ENCODE results near the gene CDH4.

The CDH4 gene

GRCh38 chr20:61649105-61649859, 397.2 kb downstream of the CDH4 start:
- no peaks in the 10 kb centered on the region for H3K9me3 Mint-ChIP-seq
- H3K36me3 Mint-ChIP-seq: no peaks in the 10 kb centered on the region
- no peak overlapping the region for H3K27ac Mint-ChIP-seq
- no peaks in the 10 kb centered on the region for H3K27me3 Mint-ChIP-seq
- no peak overlapping the region for H3K4me3 Mint-ChIP-seq
- no peaks in the 10 kb centered on the region for H3K4me1 Mint-ChIP-seq

GRCh38 chr20:61649860-61650162, 397.8 kb downstream of the CDH4 start:
- no peaks in the 10 kb centered on the region for H3K9me3 Mint-ChIP-seq
- H3K27me3 Mint-ChIP-seq: no peaks in the 10 kb centered on the region
- no peak overlapping the region for H3K27ac Mint-ChIP-seq
- no peaks in the 10 kb centered on the region for H3K36me3 Mint-ChIP-seq
- no peak overlapping the region for H3K4me3 Mint-ChIP-seq
- H3K4me1 Mint-ChIP-seq: no peaks in the 10 kb centered on the region

DNA sequence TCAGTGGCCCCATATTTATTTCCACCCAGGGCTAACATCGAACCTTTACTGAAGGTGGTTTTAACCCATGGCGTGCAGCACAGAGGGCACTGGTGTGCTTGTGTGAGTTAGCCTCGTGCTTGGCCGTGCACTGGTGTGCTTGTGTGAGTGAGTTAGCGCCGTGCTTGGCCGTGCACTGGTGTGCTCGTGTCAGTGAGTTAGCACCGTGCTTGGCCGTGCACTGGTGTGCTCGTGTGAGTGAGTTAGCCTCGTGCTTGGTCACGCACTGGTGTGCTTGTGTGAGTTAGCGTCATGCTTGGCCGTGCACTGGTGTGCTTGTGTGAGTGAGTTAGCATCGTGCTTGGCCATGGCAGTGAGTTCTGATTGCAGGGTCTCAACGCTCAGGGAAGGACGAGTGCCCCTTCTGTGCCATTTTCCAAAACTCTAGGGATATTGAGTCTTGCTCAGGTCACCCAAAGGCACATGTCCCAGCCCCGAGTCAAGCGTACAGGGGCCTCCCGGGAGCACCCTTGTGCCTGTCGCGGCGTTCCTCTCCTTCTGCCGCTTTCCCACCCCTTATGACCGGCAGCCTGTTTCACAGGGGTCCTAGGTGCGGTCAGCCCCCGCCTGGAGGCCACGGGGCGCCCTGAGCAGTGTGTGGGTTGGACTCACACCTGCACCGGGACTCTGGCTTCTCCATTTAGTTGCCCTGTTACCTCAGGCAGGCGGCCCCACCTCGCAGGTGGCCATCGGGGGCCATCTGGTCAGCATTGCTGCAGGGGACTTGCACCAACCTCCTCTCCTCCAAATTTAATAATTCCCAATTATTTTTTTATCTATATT, 399.1 kb downstream of the CDH4 start:
- no peaks in the 10 kb centered on the region for H3K4me1 Mint-ChIP-seq
- no peak overlapping the region for H3K4me3 Mint-ChIP-seq
- no peaks in the 10 kb centered on the region for H3K36me3 Mint-ChIP-seq
- no peak overlapping the region for H3K27ac Mint-ChIP-seq
- no peaks in the 10 kb centered on the region for H3K9me3 Mint-ChIP-seq
- H3K27me3 Mint-ChIP-seq: no peaks in the 10 kb centered on the region

- Mint-ChIP-seq H3K4me3 (no peak overlapping the region), H3K36me3 (no peaks in the 10 kb centered on the region), H3K9me3 (no peaks in the 10 kb centered on the region), H3K27me3 (no peaks in the 10 kb centered on the region), H3K4me1 (no peaks in the 10 kb centered on the region), H3K27ac (no peak overlapping the region)
These were observed 400.1 kb downstream of the CDH4 start for GRCh38 chr20:61652146-61652545.

DNA sequence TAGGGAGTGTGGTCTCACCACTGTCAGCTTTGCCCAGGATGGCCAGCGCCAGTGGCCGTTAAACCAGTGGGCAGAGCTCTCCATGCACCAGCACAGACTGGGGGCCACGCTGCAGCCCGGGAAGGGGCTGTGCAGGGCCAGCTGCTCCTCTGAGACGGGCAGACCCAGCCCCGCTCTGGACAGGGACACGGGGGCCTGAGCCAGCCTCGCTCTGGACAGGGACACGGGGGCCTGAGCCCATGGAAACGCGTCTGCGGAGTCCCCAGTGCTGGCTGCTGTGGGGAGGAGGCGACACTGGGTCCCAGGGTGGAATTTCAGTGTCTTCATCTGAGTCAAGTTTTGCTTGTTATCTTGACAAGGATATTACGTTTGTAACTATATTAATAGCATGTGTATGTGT, 402.7 kb downstream of the CDH4 start:
- Mint-ChIP-seq H3K4me1 (no peaks in the 10 kb centered on the region), H3K27me3 (no peaks in the 10 kb centered on the region), H3K9me3 (no peaks in the 10 kb centered on the region)

DNA sequence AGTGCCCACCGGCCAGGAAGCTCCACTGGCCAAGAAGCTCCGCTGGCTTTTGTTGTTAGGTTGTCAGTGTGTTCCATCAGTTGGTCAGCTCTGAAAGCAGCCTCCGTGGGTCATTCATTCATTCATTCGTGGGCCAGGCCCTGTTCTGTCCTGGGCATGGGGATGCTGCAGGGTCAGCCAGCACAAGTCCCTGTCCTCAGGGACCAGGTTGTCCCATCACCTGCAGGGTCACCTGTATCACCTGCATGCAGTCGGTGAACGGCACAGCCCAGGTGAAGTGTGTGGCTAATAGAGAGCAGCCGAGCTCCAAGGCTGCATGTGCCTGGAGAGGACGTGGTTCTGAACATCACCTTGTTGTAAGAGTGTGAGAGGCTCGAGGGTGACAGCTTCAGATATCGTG, 403.5 kb downstream of the CDH4 start:
- Mint-ChIP-seq H3K36me3 (no peaks in the 10 kb centered on the region), H3K4me3 (no peak overlapping the region), H3K4me1 (no peaks in the 10 kb centered on the region), H3K27me3 (no peaks in the 10 kb centered on the region), H3K27ac (no peak overlapping the region), H3K9me3 (no peaks in the 10 kb centered on the region)

More for the DNA sequence above, 402.7 kb downstream of the CDH4 start:
- H3K36me3 Mint-ChIP-seq: no peaks in the 10 kb centered on the region
- no peak overlapping the region for H3K4me3 Mint-ChIP-seq
- no peak overlapping the region for H3K27ac Mint-ChIP-seq

- no peak overlapping the region for H3K27ac Mint-ChIP-seq
- H3K9me3 Mint-ChIP-seq: no peaks in the 10 kb centered on the region
- no peak overlapping the region for H3K4me3 Mint-ChIP-seq
- no peaks in the 10 kb centered on the region for H3K36me3 Mint-ChIP-seq
- no peaks in the 10 kb centered on the region for H3K4me1 Mint-ChIP-seq
- H3K27me3 Mint-ChIP-seq: no peaks in the 10 kb centered on the region
These were observed 404.1 kb downstream of the CDH4 start for GRCh38 chr20:61656198-61656597.

- Mint-ChIP-seq H3K27ac (no peak overlapping the region), H3K4me1 (no peaks in the 10 kb centered on the region), H3K9me3 (no peaks in the 10 kb centered on the region), H3K27me3 (no peaks in the 10 kb centered on the region), H3K36me3 (no peaks in the 10 kb centered on the region), H3K4me3 (no peak overlapping the region)
These were observed 405.8 kb downstream of the CDH4 start for GRCh38 chr20:61657721-61658377.

GRCh38 chr20:61658563-61658962, 406.5 kb downstream of the CDH4 start:
- Mint-ChIP-seq H3K27ac (no peak overlapping the region), H3K9me3 (no peaks in the 10 kb centered on the region)

DNA sequence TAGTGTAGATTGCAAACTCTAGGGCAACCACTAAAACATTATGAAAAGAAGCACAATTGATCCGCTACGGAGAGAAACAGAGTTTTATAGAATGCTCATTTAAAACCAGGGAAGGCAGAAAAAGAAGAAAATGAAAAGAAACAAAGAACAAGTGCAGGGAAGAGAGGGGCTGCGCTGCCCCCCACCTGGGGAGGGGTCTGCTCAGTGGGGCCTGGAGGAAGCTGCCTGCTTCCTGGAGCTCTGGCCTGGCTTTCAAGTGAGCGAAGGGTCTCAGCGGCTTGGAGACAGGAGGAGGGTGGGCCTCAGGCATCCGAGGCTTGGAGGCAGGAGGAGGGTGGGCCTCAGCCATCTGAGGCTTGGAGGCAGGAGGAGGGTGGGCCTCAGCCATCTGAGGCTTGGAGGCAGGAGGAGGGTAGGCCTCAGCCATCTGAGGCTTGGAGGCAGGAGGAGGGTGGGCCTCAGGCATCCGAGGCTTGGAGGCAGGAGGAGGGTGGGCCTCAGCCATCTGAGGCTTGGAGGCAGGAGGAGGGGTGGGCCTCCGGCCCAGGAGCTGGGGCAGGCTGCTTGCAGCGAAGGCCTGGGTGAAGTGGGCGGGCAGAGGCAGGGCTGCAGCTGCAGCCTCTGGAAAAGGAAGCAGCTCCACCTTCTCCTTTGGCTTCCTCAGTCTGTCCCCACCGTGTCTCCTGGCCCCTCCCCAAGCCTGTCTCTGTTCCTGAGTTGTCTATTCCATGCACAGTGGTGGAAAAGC, 407.4 kb downstream of the CDH4 start:
- H3K36me3 Mint-ChIP-seq: no peaks in the 10 kb centered on the region
- H3K4me3 Mint-ChIP-seq: no peak overlapping the region
- H3K27ac Mint-ChIP-seq: no peak overlapping the region
- H3K27me3 Mint-ChIP-seq: no peaks in the 10 kb centered on the region
- H3K9me3 Mint-ChIP-seq: no peaks in the 10 kb centered on the region
- no peaks in the 10 kb centered on the region for H3K4me1 Mint-ChIP-seq

More at GRCh38 chr20:61658563-61658962, 406.5 kb downstream of the CDH4 start:
- no peaks in the 10 kb centered on the region for H3K27me3 Mint-ChIP-seq
- no peaks in the 10 kb centered on the region for H3K4me1 Mint-ChIP-seq
- no peaks in the 10 kb centered on the region for H3K36me3 Mint-ChIP-seq
- H3K4me3 Mint-ChIP-seq: no peak overlapping the region

- no peaks in the 10 kb centered on the region for H3K9me3 Mint-ChIP-seq
- H3K27ac Mint-ChIP-seq: no peak overlapping the region
- H3K4me3 Mint-ChIP-seq: no peak overlapping the region
- no peaks in the 10 kb centered on the region for H3K36me3 Mint-ChIP-seq
- H3K27me3 Mint-ChIP-seq: no peaks in the 10 kb centered on the region
- H3K4me1 Mint-ChIP-seq: no peaks in the 10 kb centered on the region
These were observed 407.9 kb downstream of the CDH4 start for GRCh38 chr20:61659994-61660346.

DNA sequence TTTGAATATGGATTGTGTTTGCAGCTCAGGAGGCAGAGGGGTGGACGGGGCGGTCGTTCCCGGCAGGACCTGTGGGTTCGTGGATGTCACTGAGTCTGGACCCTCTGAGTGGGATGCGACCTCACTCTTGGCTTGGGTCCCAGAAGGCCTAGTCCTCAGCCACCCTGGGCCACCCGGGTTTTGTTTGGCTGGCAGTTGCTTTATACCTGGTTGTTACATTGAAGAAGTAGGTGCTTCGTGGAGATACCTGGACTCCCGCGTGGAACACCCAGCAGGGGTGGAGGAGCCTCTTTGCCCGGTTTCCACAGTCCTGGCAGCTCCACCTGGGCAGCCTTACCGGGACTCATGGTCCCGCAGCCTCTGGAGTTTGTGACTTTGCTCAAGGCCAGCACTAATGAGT, 408.5 kb downstream of the CDH4 start:
- Mint-ChIP-seq H3K27me3 (no peaks in the 10 kb centered on the region), H3K4me3 (no peak overlapping the region)

GRCh38 chr20:61661025-61661424, 409.0 kb downstream of the CDH4 start:
- Mint-ChIP-seq H3K4me3 (no peak overlapping the region), H3K27me3 (no peaks in the 10 kb centered on the region), H3K9me3 (no peaks in the 10 kb centered on the region), H3K27ac (no peak overlapping the region), H3K4me1 (no peaks in the 10 kb centered on the region), H3K36me3 (no peaks in the 10 kb centered on the region)

More for the DNA sequence above, 408.5 kb downstream of the CDH4 start:
- Mint-ChIP-seq H3K9me3 (no peaks in the 10 kb centered on the region), H3K36me3 (no peaks in the 10 kb centered on the region), H3K4me1 (no peaks in the 10 kb centered on the region), H3K27ac (no peak overlapping the region)

- H3K36me3 Mint-ChIP-seq: no peaks in the 10 kb centered on the region
- H3K27ac Mint-ChIP-seq: no peak overlapping the region
- no peak overlapping the region for H3K4me3 Mint-ChIP-seq
- no peaks in the 10 kb centered on the region for H3K9me3 Mint-ChIP-seq
- H3K27me3 Mint-ChIP-seq: no peaks in the 10 kb centered on the region
- no peaks in the 10 kb centered on the region for H3K4me1 Mint-ChIP-seq
These were observed 409.5 kb downstream of the CDH4 start for GRCh38 chr20:61661583-61661982.

GRCh38 chr20:61662226-61662967, 410.3 kb downstream of the CDH4 start:
- Mint-ChIP-seq H3K27me3 (no peaks in the 10 kb centered on the region), H3K9me3 (no peaks in the 10 kb centered on the region), H3K4me3 (no peak overlapping the region), H3K4me1 (no peaks in the 10 kb centered on the region), H3K36me3 (no peaks in the 10 kb centered on the region), H3K27ac (no peak overlapping the region)
